ENCODE measurements around the gene RNASEH2C.

Gene RNASEH2C

GRCh38 chr11:65745049-65745448, 24.5 kb upstream of the RNASEH2C start:
- Mint-ChIP-seq H3K36me3 (ENCODE audit: low read depth) (no peaks in the 10 kb centered on the region), H3K27me3 (ENCODE audit: low read depth) (peaks cover 49% of the 10 kb centered on the region), H3K4me3 (no peak overlapping the region), H3K9me3 (peaks cover 3% of the 10 kb centered on the region), H3K27ac (no peak overlapping the region), H3K4me1 (no peaks in the 10 kb centered on the region)
- no peak for TF ChIP-seq CTCF (IDR thresholded peaks at IDR 0.05; ENCODE audit: unreplicated experiment in 3 of 3)

GRCh38 chr11:65744699-65745042, 24.1 kb upstream of the RNASEH2C start:
- Mint-ChIP-seq H3K4me1 (no peaks in the 10 kb centered on the region), H3K27ac (no peak overlapping the region), H3K9me3 (peaks cover 3% of the 10 kb centered on the region), H3K27me3 (ENCODE audit: low read depth) (peaks cover 46% of the 10 kb centered on the region), H3K36me3 (ENCODE audit: low read depth) (no peaks in the 10 kb centered on the region), H3K4me3 (no peak overlapping the region)
- TF ChIP-seq CTCF (IDR thresholded peaks at IDR 0.05; ENCODE audit: unreplicated experiment in 3 of 3), result no peak

GRCh38 chr11:65744026-65744698, 23.6 kb upstream of the RNASEH2C start:
- H3K27ac Mint-ChIP-seq, result no peak overlapping the region
- H3K27me3 Mint-ChIP-seq (ENCODE audit: low read depth), result peaks cover 41% of the 10 kb centered on the region
- H3K36me3 Mint-ChIP-seq (ENCODE audit: low read depth), result no peaks in the 10 kb centered on the region
- no peaks in the 10 kb centered on the region for H3K4me1 Mint-ChIP-seq
- H3K4me3 Mint-ChIP-seq, result no peak overlapping the region
- peaks cover 3% of the 10 kb centered on the region for H3K9me3 Mint-ChIP-seq
- peak in 1 of 3 experiments; percentile 15 for TF ChIP-seq CTCF (IDR thresholded peaks at IDR 0.05; ENCODE audit: unreplicated experiment in 3 of 3)

GRCh38 chr11:65743681-65744025, 23.1 kb upstream of the RNASEH2C start:
- no peak for TF ChIP-seq CTCF (IDR thresholded peaks at IDR 0.05; ENCODE audit: unreplicated experiment in 3 of 3)
- no peak overlapping the region for H3K4me3 Mint-ChIP-seq
- no peaks in the 10 kb centered on the region for H3K4me1 Mint-ChIP-seq
- peaks cover 3% of the 10 kb centered on the region for H3K9me3 Mint-ChIP-seq
- H3K27me3 Mint-ChIP-seq (ENCODE audit: low read depth), result peaks cover 38% of the 10 kb centered on the region
- no peak overlapping the region for H3K27ac Mint-ChIP-seq
- H3K36me3 Mint-ChIP-seq (ENCODE audit: low read depth), result no peaks in the 10 kb centered on the region

GRCh38 chr11:65742353-65742752, 21.8 kb upstream of the RNASEH2C start:
- peaks cover 42% of the 10 kb centered on the region for H3K27me3 Mint-ChIP-seq (ENCODE audit: low read depth)
- no peak overlapping the region for H3K27ac Mint-ChIP-seq
- no peaks in the 10 kb centered on the region for H3K4me1 Mint-ChIP-seq
- no peak for TF ChIP-seq CTCF (IDR thresholded peaks at IDR 0.05; ENCODE audit: unreplicated experiment in 3 of 3)
- H3K4me3 Mint-ChIP-seq, result no peak overlapping the region
- peaks cover 7% of the 10 kb centered on the region for H3K9me3 Mint-ChIP-seq
- no peaks in the 10 kb centered on the region for H3K36me3 Mint-ChIP-seq (ENCODE audit: low read depth)

GRCh38 chr11:65741185-65741584, 20.6 kb upstream of the RNASEH2C start:
- Mint-ChIP-seq H3K4me3 (no peak overlapping the region), H3K9me3 (peaks cover 14% of the 10 kb centered on the region), H3K4me1 (no peaks in the 10 kb centered on the region), H3K27me3 (ENCODE audit: low read depth) (peaks cover 37% of the 10 kb centered on the region), H3K36me3 (ENCODE audit: low read depth) (no peaks in the 10 kb centered on the region), H3K27ac (no peak overlapping the region)
- no peak for TF ChIP-seq CTCF (IDR thresholded peaks at IDR 0.05; ENCODE audit: unreplicated experiment in 3 of 3)
